Endothelial cell of umbilical vein (primary cell): ENCODE measurements around the gene LBHD2. TPM values are rescaled to one million over a fixed set of nuclear protein-coding genes. Genes with fewer than 3 reads are reported as not detected.
A peak's percentile ranks its signal among the peaks of the same experiment; 100 is the strongest.

ENCODE experiments used
- BruUV-seq: library from RNA; stranded (reverse); fragments of 400-500 nt; replicated peaks from 2 replicates; lab custom pipeline; 2021; lab: Mats Ljungman, UMichigan
- CTCF ChIA-PET: fragments of 300-600, 350-600 bp; sonication (Branson Sonifier 250); formaldehyde crosslinking; loops from one replicate; lab custom pipeline; 2021; ENCODE audit warnings: antibody characterized with exemption, inconsistent platforms; lab: Charles Lee
- POLR2A ChIA-PET: fragments of 300-600, 350-600 bp; sonication (Branson Sonifier 250); formaldehyde crosslinking; loops from one replicate; lab custom pipeline; 2021; ENCODE audit warnings: antibody characterized with exemption, inconsistent platforms; lab: Charles Lee
- DNase-seq: peaks from one replicate; pipeline ENCODE4 v3.0.0-alpha.2; 2011; ENCODE audit warnings: low read depth, low spot score
- FAIRE-seq: peaks from 2 replicates; lab custom pipeline; 2011; peaks lifted over from hg19 to GRCh38; lab: Jason Lieb, UNC
- H2AFZ ChIP-seq: 2 replicates; pipeline ENCODE4 v1.6.0; 2012; ENCODE audit warnings: low read depth, low read length, control low read depth, inconsistent platforms
- H3K27ac ChIP-seq: 2 replicates; pipeline ENCODE4 v1.5.1; 2011; ENCODE audit warnings: low read depth, mild to moderate bottlenecking, control low read depth, low read length, moderate library complexity; ENCODE audit not compliant: insufficient read depth
- H3K27me3 ChIP-seq, 2 experiments: 2 replicates each; pipeline versions ENCODE4 v1.6.0 to v1.6.1; 2011; ENCODE audit warnings: low read length in 2 of 2, mixed read lengths in 1 of 2; ENCODE audit not compliant: control insufficient read depth in 2 of 2, insufficient read depth in 2 of 2
- H3K36me3 ChIP-seq, 2 experiments: 2 replicates in 1 of 2; 3 replicates in 1 of 2; pipeline ENCODE4 v1.5.1; 2011; ENCODE audit warnings: low read length in 2 of 2, mild to moderate bottlenecking in 1 of 2, moderate library complexity in 1 of 2; ENCODE audit not compliant: control insufficient read depth in 2 of 2, insufficient read depth in 2 of 2; ENCODE audit errors: extremely low read depth in 1 of 2
- H3K4me1 ChIP-seq: 3 replicates; pipeline ENCODE4 v1.5.1; 2011; ENCODE audit warnings: mild to moderate bottlenecking, low read length; ENCODE audit not compliant: control insufficient read depth, insufficient read depth; ENCODE audit errors: extremely low read depth
- H3K4me2 ChIP-seq: 2 replicates; pipeline ENCODE4 v1.6.1; 2011; ENCODE audit warnings: low read length, control low read depth, mixed read lengths; ENCODE audit not compliant: insufficient read depth
- H3K4me3 ChIP-seq, 3 experiments: fragments of 200-600 bp in 1 of 3; sonication (generic), shearing (Covaris generic) in 1 of 3; replicated peaks in 1 of 3; 2 replicates each; pipeline ENCODE4 v1.5.1; 2011 to 2016; ENCODE audit warnings: control low read depth in 3 of 3, low read length in 3 of 3, mild to moderate bottlenecking in 2 of 3, inconsistent platforms in 1 of 3, low read depth in 1 of 3, moderate library complexity in 1 of 3; ENCODE audit not compliant: insufficient read depth in 1 of 3
- H3K79me2 ChIP-seq: 2 replicates; pipeline ENCODE4 v1.6.0; 2012; ENCODE audit warnings: low read length, inconsistent platforms; ENCODE audit not compliant: control insufficient read depth, insufficient read depth
- H3K9ac ChIP-seq: replicated peaks from 2 replicates; pipeline ENCODE3; 2011; ENCODE audit warnings: low read length, control low read depth; ENCODE audit not compliant: insufficient read depth; ENCODE audit errors: extremely low read depth
- H3K9me1 ChIP-seq: replicated peaks from 3 replicates; pipeline ENCODE4 v1.6.0; 2011; ENCODE audit warnings: mild to moderate bottlenecking, low read length; ENCODE audit not compliant: control insufficient read depth, insufficient read depth; ENCODE audit errors: extremely low read depth
- H3K9me3 ChIP-seq: replicated peaks from 2 replicates; pipeline ENCODE4 v1.5.1; 2012; ENCODE audit warnings: low read length, inconsistent platforms; ENCODE audit not compliant: control insufficient read depth, insufficient read depth
- H4K20me1 ChIP-seq: replicated peaks from 2 replicates; pipeline ENCODE3; 2011; ENCODE audit warnings: mild to moderate bottlenecking, low read length; ENCODE audit not compliant: control insufficient read depth, insufficient read depth; ENCODE audit errors: extremely low read depth
- CTCF ChIP-seq, 2 donors: IDR thresholded peaks; 1 replicate in 1 of 2; 2 replicates in 1 of 2; pipeline ENCODE4 v1.5.1; 2011; ENCODE audit warnings: low read length in 2 of 2, mild to moderate bottlenecking in 2 of 2, moderate library complexity in 2 of 2, control low read depth in 1 of 2, inconsistent platforms in 1 of 2, low read depth in 1 of 2; ENCODE audit not compliant: insufficient read depth in 1 of 2; ENCODE audit errors: extremely low read depth in 1 of 2
- EZH2 ChIP-seq: IDR thresholded peaks from 2 replicates; pipeline ENCODE4 v1.6.1; 2012; ENCODE audit warnings: borderline replicate concordance, low read depth, mild to moderate bottlenecking, moderate library complexity, low read length, inconsistent platforms; ENCODE audit not compliant: severe bottlenecking
- dilution Hi-C: fragments of 300-500 bp; cut with MboI; formaldehyde crosslinking; loops from one replicate; pipeline ENCODE4 v1.15.0; 2019; ENCODE audit warnings: low sequenced_read_pairs; ENCODE audit not compliant: extremely low pct_ligation_motif_present
- intact Hi-C: fragments of 100-400 bp; cut with micrococcal nuclease; formaldehyde crosslinking; loops from one replicate; pipeline ENCODE4 v1.10.0; 2022
- polyA plus RNA-seq, 4 experiments: library from polyadenylated mRNA; depleted of rRNA in 3 of 4; stranded (reverse) in 3 of 4; unstranded in 1 of 4; fragments of >200 nt; gene quantifications; 2 replicates each; pipeline versions ENCODE4 v1.2.1 to v1.2.3, GENCODE V29; 2011 to 2012; ENCODE audit warnings: missing spikeins in 1 of 4
- total RNA-seq: library from RNA; stranded (reverse); gene quantifications from 2 replicates; pipeline ENCODE4 v1.2.3, GENCODE V29; 2021

The LBHD2 gene
- total and polyA plus RNA-seq, 2 donors (not counting 3 experiments of a cell fraction or from before 2014, with no cell fraction given): not detected

DNA sequence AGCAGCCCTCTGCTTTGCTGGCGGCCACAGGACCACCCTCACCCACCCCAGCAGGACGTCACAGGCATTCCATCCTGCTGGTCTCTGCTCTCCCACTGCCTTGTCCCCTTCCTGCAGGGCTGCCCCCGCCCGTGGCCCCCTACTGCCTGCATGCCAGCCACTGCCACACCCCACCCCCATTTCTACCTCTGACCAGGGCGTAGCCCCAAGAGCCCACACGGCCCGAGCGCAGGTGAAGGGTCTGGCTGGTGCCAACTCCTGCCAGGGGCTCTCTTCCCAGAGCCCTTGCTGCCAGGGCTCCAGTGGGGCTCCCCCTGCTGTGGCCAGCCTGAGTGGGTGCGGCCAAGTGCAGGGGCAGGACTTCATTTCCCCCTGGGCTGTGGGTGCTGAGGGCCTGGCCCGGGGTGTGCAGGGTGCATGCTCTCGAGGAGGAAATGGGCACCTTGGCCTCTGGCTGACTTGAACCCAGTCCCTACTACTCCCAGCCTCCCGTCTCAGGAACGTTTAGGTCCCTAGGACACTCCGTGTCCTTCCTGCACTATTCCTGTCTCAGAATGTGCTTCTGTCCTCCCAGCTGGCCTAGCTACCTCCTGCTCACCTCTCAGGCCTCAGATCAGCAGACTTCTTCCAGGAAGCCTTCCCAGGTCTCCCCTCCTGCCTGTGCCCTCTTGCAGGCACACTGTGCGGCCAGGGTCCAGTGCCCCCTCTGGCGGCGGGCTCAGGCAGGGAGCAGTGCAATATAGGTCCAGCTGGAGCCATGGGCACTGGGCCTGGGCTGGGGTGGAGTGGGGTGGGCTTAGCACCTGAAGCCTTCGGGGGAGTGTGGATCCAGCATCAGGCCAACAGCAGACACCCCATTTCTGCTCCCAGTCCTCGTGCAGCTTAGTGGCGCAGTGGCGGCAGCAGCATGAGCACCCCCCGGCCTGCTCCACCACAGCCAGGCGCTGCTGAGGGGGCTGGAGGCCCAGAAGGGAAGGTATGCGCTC lies 1.4 kb downstream of the LBHD2 start:
- FAIRE-seq (no peak), DNase-seq (no peak)
- TF ChIP-seq CTCF (IDR thresholded peaks at IDR 0.05; ENCODE audit: extremely low read depth in 1 of 2, insufficient read depth in 1 of 2, low read depth in 1 of 2, low read length in 2 of 2) (peak; percentile 22 to 45), EZH2 (no peak)
- Histone ChIP-seq H4K20me1 (no peaks in the 10 kb centered on the region), H3K4me2 (no peak overlapping the region), H2AFZ (no peak overlapping the region), H3K27ac (no peak overlapping the region), H3K4me3 (no peak overlapping the region), H3K9me1 (no peaks in the 10 kb centered on the region), H3K9ac (no peak overlapping the region), H3K36me3 (no peaks in the 10 kb centered on the region), H3K4me1 (no peaks in the 10 kb centered on the region), H3K79me2 (no peaks in the 10 kb centered on the region), H3K9me3 (no peaks in the 10 kb centered on the region), H3K27me3 (peaks cover 6 to 9% of the 10 kb centered on the region in 2 experiments)
- dilution Hi-C loops: no loop called here
- BruUV-seq: no TSS peak
- intact Hi-C loops: no loop called here
- ChIA-PET POLR2A (no interaction called here), CTCF (interaction anchor here (1.0 to 1.7 kb wide), 3 partner anchors 9 to 19 kb away, joined by 3 to 5 read pairs (median 5); no protein-coding TSS in a partner anchor)
